SW 1271 (cell line): ENCODE data around the gene GRIN1.
A peak's percentile ranks its signal among the peaks of the same experiment; 100 is the strongest.

ENCODE experiments used
- DNase-seq, 2 experiments: peaks; one replicate each; lab custom pipeline; 2025; lab: John Stamatoyannopoulos, UW

The GRIN1 gene

GRCh38 chr9:137193771-137194170, 54.8 kb downstream of the GRIN1 start:
- no peak for DNase-seq

DNA sequence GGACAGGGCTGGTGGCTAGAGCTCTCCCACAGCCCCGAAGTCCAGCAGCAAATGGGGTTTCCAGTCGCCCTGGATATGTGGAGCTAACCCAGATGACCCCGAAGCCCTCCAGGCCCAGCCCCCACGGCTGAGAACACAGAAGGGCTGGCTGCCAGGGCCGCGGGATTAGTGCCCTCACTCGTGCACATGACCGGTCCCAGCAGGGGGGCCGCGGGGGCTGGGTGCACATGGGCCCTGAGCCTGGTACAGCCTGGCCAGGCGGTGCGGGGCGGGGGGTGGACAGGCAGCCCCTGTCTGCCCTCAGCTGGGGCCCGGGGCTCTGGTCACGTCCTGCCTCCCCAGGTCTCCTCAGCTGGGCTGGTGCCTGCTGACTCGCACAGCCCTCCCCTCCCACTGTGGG, 55.4 kb downstream of the GRIN1 start:
- no peak for DNase-seq

DNA sequence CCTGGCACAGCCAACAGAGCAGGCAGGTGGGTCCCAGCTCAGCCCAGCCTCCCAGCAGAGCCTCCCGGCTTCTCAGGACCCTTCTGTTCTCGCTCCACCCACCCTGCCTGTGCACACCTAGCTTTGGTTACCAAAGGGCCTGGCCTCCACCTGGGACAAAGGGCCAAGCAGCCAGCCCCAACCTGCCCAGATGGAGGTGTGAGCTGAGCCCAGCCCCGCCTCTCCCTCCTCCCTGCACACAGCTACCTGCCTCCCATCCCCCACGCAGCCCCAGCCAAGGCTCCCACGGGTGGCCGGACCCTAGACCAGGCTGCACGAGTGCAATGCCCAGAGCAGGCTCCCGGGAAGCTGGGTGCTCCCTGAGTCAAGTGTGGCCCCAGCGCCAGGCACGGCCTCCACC, 56.0 kb downstream of the GRIN1 start:
- no peak for DNase-seq

DNA sequence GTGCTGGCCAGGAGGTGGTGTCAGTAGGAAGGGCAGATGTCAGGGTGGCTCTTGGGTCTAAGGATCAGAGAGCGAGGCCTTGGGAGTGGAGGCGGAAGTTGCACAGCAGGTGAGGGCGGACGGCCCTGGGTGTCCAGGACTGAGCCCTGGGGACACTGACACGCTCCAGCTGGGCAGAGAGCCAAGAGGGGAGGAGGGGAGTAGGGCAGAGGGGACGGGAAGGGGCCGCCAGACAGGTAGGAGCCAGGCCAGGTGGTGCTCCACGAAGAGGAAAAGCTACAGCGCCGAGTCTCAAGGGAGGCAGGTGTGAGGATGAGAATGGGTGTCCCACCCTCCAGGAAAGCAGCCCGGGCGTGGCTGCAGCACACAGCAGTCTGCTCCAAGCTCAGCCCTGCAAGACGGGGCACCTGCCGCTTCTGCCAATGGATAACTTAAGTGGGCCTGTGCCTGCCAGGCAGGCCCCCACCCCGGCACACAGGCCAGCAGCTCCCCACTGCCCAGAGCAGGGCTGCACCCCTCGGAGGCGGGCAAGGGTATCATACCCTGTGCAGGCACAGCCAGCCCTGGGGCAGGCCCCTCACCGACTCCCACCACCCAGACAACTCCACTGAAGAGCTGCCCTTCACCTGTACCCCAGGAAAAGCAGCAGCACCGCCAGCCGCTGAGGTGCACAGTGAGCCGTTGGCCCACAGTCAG, 56.7 kb downstream of the GRIN1 start:
- no peak for DNase-seq

DNA sequence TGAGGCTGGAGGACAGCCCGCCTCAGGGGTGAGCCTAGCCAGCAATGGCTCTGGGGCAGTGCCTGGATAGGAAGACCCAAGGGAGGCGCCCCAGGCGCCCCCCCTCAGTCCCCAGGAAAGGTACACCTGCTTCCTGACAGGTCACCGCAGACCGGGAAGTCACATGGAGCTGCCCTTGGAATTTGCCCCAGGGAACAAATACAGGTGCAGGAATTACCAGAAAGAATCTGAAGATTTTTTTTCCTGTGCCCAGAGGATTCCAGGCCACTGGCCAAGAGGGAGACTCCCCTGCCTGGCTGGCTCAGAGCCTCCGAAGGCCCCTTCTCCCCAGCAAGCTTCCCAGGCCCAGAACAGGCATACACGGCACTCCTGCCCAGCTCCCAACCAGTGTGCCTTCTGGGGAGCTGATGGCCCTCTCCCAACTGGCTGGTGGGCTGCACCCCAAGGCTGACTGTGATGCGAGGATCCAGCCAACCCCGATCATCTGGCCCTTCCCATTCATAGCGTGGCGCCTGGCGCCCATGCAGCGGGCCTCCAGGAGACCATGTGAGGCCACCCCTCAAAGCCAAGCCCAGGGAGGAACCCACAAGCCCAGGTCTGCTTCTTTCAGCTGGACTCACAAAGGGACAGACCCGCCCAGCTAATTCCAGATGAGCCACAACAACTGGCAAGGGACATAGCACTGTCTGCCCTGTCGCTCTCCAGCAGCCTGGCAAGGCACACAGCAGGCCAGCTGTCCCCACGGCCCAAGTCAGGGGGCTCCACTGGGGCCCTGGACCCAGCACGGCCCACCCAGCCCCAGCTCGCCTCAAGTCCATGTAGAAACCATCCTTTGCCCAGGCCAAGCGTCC, 59.3 kb downstream of the GRIN1 start:
- DNase-seq: no peak

GRCh38 chr9:137198902-137199283, 59.9 kb downstream of the GRIN1 start:
- no peak for DNase-seq

DNA sequence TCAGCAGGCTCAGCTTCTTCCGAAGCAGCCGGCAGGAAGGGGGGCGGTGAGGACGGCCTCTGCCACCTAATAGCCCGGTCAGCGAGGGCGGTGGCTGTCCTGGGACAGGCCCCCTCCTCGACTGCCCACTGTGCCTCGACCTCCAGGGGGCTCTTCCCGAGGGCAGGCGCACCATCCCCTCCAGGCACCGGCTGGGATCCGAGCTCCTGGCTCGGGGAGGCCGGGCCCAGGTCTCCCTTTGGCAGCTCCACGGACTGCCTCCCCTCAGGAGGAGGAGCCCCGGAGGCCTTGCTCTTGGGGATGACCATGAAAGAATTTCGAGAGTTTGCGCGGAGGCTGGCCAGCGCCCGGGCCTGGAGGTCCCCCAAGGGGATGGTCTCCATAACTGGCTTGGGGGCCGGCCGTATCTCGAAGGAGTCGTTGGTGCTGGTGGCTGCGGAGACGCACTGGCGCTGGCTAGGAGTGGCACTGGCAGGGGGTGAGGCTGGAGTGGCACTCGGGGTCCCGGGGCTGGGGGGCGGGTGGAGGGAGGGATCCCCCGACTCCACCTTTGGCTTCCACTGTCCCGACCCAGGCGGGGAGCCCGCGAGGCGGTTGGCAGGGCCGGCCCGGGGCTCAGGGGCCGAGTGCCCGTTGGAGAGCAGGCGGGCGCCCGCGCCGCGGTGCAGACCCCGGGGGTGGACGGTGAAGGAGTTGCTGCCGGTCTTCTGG, 60.6 kb downstream of the GRIN1 start:
- no peak for DNase-seq

DNA sequence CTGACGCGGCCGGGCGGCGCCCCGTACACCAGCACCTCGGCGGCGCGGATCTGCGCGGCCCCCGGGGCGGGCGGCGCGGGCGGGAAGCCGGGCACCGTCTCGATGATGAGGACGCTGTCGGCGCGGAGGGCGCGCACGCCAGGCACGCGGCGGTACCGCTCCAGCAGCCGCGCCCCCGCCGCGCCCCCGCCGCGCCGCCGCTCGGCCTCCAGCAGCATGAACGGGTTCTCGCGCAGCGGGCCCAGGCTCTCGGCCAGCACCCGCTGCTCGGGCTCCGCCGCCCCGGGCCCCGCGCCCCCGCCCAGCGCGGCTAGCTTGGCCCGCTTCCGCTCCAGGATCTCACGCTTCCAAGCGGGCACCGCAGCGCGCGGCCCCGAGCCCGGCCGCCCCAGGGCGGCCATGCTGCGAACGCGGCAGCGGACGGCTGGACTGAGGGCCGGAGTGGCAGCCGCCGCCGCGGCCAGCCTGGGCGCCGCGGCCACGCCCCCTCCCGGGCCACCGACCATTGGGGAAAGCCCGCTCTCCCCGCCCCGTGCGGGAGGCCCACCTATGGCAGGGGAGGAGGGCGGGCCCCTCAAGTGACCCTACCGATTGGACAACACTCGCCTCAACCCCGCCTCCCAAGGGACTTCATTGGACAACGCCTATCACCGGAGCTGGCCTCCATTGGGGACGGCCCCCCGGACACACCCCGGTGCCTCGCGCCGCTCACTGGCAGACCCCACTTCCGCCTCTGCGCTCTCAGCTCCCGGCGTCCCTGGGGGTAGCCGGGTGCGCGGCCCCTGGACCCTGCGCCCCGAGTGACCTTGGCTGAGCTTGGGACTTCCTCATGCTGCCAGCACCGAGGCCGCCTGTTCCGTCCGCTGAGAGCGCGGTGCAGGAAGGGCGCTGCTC, 61.6 kb downstream of the GRIN1 start, which contains the start of gene TPRN:
Gene TPRN, minus strand, starts transcription at position 431 of the 894 bp plus-strand sequence. Its CDS starts 30 bp downstream, at position 401.
- DNase-seq: peak; percentile 99

DNA sequence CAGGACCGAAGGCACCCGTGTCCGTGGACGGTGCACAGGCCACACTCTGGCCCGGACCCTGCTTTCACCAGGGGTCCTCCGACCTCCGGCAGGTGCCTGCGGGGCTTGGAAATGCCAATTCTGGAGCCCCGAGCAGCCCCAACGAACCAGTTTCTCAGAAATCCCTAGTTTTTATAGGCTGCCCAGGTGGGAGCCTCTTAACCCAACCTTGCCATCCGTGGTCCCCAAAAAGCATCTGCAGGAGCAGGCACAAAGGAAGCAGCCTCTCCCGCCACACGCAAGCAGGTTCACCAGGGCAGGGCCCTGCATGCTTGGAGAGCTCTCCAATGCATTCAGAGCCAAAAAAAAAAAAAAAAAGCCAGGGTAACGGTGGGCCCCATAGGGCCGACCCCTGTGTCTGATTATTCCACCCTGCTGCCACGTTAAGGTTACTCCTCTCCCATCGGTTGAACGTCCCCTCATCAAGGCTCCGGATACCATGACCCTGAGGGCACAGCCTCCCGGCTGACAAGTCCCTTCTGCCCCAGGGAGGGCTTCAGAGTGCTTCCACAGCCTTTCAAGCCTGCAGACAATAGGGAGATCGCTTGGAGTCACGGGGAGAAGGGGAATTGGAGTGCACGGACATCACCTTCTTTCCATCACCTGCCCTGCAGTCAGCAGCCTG, 62.4 kb downstream of the GRIN1 start:
- DNase-seq: no peak

DNA sequence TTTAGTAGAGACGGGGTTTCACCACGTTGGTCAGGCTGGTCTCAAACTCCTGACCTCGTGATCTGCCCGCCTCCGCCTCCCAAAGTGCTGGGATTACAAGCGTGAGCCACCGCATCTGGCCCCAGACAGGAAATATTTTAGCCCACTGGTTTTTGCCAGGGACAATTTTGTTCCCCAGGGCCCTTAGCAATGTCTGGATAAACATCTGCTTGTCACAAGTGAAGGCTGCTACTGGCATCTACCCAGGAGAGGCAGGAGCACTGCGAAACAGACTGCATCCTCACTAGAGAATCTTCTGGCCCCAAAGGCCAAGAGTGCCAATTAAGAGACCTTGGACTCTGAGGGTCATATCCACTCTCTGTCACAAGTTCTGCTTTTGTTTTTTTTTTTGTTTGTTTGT, 64.0 kb downstream of the GRIN1 start:
- no peak for DNase-seq

DNA sequence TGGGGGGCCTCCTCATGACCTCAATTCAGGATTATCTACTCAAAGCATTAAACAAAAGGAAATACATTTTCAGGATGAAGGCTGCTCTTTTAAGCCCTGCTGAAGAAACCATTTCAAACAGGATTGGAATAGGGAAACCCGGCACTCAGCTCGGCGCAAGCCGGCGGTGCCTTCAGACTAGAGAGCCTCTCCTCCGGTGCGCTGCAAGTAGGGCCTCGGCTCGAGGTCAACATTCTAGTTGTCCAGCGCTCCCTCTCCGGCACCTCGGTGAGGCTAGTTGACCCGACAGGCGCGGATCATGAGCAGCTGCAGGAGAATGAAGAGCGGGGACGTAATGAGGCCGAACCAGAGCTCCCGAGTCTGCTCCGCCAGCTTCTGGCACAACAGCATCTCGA, 65.8 kb downstream of the GRIN1 start:
- DNase-seq: no peak

DNA sequence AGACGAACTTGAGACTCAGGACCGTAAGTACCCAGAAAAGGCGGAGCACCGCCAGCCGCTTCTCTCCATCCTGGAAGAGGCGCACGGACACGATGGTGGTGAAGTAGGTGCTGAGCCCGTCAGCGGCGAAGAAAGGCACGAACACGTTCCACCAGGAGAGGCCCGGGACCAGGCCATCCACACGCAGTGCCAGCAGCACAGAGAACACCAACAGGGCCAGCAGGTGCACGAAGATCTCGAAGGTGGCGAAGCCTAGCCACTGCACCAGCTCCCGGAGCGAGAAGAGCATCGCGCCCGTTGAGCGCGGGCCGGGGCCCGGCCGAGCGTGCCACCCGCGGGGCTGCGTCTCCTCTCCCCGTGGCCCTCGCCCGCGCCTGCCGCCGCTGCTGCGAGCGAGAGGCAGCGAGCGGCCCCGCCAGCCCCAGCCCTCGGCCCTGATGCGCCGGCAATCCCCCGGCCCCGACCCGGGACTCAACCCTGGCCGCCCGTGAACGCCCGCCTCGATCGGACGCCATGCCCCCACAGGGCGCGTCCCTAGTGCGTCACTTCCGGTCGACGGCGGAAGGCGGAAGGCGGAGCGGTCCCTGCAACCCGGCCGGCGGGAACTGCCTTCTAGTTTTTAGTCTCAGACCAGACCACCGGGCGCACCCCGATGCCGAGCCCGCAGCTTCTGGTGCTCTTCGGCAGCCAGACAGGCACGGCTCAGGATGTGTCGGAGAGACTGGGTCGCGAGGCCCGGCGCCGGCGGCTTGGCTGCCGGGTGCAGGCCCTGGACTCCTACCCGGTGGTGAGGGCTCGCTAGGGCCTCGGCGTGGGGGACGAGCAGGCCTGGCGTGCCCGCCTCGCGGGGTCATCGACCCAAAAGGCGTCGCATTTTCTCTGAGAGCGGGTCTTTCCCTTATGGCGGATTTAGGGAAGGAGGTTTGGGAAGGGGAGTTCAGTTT, 66.4 kb downstream of the GRIN1 start, which contains the start of the genes NDOR1 and TMEM203:
Gene NDOR1, plus strand, starts transcription at position 575 of the 944 bp plus-strand sequence. Its CDS starts 78 bp downstream, at position 653.
Gene TMEM203, minus strand, starts transcription at position 523 of the 944 bp plus-strand sequence. Its CDS starts 234 bp downstream, at position 289.
- peak; percentile 73 to 82 for DNase-seq

DNA sequence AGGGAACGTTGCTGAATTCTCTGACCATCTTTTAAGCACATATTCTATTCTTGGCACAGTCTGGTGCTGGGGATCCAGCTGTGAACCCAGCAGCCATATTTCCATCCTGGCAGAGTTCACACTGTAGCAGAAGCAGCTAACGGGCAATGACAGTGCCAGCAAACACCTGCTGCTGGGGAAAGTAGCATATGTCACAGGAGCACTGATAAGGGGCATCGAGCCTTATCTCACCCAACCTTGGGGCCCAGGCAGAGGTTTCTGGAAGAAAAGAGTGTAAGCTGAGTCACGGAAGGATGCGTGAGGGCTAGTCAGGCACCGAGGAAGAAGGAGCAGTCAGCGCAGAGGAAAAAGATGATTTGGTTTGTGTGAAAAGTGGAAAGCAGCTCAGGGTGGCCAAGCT, 67.6 kb downstream of the GRIN1 start:
- DNase-seq: no peak

- DNase-seq: no peak
These were observed 72.6 kb downstream of the GRIN1 start for GRCh38 chr9:137211532-137211931.

- no peak for DNase-seq
These were observed 73.6 kb downstream of the GRIN1 start for GRCh38 chr9:137212520-137212919.

DNA sequence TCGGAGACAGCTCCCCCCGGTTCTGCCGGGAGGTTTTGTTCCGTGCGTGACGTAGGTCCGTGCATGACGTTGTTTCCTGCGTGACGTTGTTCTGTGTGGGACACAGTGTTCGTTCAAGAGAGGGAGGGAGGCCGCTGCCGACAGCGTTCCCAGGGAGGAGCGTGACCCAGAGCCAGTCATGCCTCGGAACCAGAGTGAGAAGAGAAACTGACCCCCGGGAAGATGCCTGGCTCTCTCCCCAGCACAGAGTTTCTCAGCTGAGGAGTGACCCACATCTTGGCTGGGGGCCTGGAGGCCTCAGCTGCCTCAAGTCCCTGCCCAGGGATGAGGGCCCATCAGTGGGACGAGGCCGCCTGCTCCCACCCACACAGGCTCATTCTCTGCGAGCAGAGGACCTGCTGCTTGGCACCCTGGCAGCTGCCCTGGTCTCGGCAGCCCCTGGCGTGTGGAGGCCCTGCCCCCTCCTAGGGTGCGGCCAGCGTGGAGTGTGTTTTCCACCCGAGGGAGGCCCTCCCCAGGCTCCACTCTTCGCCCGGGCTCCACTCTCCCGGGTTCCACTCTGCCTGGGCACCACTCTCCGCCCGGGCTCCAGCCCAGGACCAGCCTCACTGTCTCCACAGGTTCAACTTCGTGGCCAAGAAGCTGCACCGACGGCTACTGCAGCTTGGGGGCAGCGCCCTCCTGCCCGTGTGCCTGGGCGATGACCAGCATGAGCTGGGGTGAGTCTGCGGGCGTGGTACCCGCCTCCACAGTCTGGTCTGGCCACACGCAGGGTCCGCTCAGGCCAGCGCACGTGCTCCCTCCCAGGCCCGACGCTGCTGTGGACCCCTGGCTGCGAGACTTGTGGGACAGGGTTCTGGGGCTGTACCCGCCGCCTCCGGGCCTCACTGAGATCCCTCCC, 74.5 kb downstream of the GRIN1 start:
- no peak for DNase-seq

DNA sequence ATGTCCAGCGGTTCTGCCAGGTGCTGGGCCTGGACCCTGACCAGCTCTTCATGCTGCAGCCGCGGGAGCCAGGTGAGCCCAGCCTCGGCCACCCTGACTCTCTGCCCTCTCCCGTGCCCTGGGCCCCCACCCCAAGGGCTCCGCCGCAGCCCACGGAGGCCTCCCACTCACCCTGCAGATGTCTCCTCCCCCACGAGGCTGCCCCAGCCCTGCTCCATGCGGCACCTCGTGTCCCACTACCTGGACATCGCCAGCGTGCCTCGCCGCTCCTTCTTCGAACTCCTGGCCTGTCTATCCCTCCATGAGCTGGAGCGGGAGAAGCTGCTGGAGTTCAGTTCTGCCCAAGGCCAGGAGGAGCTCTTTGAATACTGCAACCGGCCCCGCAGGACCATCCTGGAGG, 75.7 kb downstream of the GRIN1 start:
- DNase-seq: no peak

DNA sequence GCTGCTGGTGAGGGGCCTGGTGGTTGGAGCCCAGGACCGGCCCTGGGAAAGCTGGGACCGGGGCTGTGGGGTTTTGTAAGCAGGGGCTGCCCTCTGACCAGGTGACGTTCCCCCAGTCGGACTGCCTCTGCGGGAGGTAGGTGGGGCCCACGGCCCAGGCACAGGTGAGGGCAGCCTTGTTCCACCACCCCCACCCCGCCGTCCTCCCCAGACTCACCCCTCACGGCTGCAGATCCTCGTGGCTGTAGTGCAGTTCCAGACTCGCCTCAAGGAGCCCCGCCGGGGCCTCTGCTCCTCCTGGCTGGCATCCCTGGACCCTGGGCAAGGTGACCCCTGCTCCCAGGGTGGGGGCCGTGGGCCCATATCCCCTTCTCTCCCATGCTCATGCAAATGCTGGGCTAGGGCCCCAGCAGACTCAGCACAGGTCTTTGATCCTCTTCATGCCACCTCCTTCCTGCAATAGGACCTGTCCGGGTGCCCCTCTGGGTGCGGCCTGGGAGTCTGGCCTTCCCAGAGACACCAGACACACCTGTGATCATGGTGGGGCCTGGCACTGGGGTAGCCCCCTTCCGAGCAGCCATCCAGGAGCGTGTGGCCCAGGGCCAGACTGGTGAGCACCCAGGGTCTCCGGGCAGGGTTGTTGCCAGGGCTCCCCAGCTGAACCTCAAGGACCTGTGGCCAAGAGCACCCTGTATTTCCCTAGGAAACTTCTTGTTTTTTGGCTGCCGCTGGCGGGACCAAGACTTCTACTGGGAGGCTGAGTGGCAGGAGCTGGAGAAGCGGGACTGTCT, 76.4 kb downstream of the GRIN1 start:
- no peak for DNase-seq
